Measurements from ENCODE around the gene SGCD.
"Not testable (repeated sequence)": the region's sequence is repeated elsewhere in the genome, so short reads cannot be mapped to it uniquely, and the experiment has no call there.

Gene SGCD

GRCh38 chr5:156598964-156599363, 272.0 kb downstream of the SGCD start:
- DNase-seq (ENCODE audit: low spot score): no peak
- in situ Hi-C loops (cut with MboI; ENCODE audit: low pct_unique_long_range_greater_than_20kb, low sequenced_read_pairs, unreplicated experiment): no loop called here
- no peak for TF ChIP-seq CTCF (IDR thresholded peaks at IDR 0.05; ENCODE audit: extremely low read depth, insufficient read depth, missing control alignments)

DNA sequence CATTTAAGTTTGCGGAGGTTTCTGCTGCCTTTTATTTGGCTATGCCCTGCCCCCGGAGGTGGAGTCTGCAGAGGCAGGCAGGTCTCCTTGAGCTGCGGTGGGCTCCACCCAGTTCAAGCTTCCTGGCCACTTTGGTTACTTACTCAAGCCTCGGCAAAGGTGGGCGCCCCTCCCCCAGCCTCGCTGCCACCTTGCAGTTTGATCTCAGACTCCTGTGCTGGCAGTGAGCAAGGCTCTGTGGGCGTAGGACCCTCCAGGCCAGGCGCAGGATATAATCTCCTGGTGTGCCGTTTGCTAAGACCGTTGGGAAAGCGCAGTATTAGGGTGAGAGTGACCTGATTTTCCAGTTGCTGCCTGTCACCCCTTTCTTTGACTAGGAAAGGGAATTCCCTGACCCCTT, 283.6 kb downstream of the SGCD start:
- DNase-seq (ENCODE audit: low spot score); in situ Hi-C loops (cut with MboI; ENCODE audit: low pct_unique_long_range_greater_than_20kb, low sequenced_read_pairs, unreplicated experiment): not testable (repeated sequence)

GRCh38 chr5:156615901-156616300, 288.9 kb downstream of the SGCD start:
- TF ChIP-seq CTCF (IDR thresholded peaks at IDR 0.05; ENCODE audit: extremely low read depth, insufficient read depth, missing control alignments): no peak
- in situ Hi-C loops (cut with MboI; ENCODE audit: low pct_unique_long_range_greater_than_20kb, low sequenced_read_pairs, unreplicated experiment): no loop called here

GRCh38 chr5:156617426-156617825, 290.5 kb downstream of the SGCD start:
- TF ChIP-seq CTCF (IDR thresholded peaks at IDR 0.05; ENCODE audit: extremely low read depth, insufficient read depth, missing control alignments): no peak
- in situ Hi-C loops (cut with MboI; ENCODE audit: low pct_unique_long_range_greater_than_20kb, low sequenced_read_pairs, unreplicated experiment): no loop called here
- no peak for DNase-seq (ENCODE audit: low spot score)

More at GRCh38 chr5:156615901-156616300, 288.9 kb downstream of the SGCD start:
- no peak for DNase-seq (ENCODE audit: low spot score)

DNA sequence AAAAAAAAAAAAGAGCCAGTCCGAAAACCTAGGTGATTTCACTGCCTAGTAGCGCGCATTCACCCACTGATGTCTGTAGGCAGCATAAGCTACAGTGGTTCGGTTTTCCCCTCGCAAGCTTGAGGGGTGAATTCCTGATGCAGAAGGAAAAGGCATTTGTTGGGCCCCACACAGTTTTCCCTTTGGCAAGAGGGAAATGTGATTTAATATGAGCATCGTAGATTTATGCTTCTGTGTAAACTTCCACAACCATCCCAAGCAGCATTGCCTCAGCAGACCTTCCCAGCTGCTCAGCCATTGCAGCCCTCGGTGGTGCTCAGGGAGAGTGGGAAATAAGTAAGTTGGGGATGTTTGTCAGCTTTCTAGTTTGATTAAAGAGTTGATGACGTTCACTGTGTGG, 291.6 kb downstream of the SGCD start:
- in situ Hi-C loops (cut with MboI; ENCODE audit: low pct_unique_long_range_greater_than_20kb, low sequenced_read_pairs, unreplicated experiment): no loop called here
- no peak for TF ChIP-seq CTCF (IDR thresholded peaks at IDR 0.05; ENCODE audit: extremely low read depth, insufficient read depth, missing control alignments)
- DNase-seq (ENCODE audit: low spot score): no peak

DNA sequence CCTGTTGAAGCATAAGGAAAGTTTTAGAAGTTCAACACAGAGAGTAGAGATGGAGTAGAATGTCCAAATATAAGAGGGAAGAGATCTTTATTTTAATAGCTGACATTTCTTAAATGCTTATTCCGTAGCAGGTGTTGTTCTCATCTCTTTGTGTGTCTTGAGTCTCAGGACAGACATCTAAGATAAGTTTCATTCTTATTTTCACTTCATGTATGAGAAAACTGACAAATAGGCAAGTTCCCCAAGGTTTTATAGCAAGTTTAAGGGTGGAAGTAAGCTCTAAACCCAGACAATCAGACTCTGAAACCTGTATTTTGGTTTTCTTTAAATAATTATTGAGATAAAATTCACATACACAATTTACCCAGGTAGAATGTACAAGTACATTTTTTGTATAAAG, 294.8 kb downstream of the SGCD start:
- in situ Hi-C loops (cut with MboI; ENCODE audit: low pct_unique_long_range_greater_than_20kb, low sequenced_read_pairs, unreplicated experiment): no loop called here
- DNase-seq (ENCODE audit: low spot score): no peak
- no peak for TF ChIP-seq CTCF (IDR thresholded peaks at IDR 0.05; ENCODE audit: extremely low read depth, insufficient read depth, missing control alignments)

DNA sequence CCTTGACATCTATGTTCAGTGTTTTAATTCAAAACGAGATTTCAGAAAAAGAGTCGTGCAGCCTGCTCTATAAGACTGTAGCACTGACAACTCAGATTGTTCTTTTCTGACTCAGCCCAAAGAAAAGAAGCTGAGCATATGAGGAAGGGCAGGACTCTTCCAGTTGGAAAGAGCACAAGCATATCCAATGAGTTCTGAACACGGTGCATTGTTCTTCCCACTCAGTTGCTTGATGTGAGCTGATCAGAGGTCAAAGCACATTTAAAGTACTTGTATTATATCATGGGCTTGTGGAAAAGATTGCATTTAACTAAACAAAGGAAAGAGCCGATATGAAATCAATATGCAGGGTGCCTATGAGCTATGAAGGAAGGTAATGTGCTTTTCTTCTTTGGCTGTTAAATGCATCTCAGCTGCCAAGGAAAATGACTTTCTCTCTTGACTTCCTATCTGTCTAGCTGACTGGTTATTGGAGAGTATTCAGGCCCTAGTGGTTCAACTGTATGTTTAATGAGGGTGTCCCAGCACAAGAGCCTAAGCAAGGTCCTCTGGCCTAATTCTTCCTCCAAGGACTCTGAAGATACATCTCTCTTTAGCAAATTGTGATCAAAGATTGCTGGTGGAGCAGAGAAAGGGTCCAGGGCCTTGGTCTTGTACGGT, 296.5 kb downstream of the SGCD start:
- TF ChIP-seq CTCF (IDR thresholded peaks at IDR 0.05; ENCODE audit: extremely low read depth, insufficient read depth, missing control alignments): no peak
- in situ Hi-C loops (cut with MboI; ENCODE audit: low pct_unique_long_range_greater_than_20kb, low sequenced_read_pairs, unreplicated experiment): no loop called here
- no peak for DNase-seq (ENCODE audit: low spot score)
